D721Med (cell line): ENCODE measurements around the gene APOBR.

Experiments
- DNase-seq: peaks from one replicate; pipeline ENCODE4 v3.0.0; 2011; ENCODE audit warnings: low spot score; ENCODE audit not compliant: insufficient read length
- FAIRE-seq: peaks from 2 replicates; lab custom pipeline; 2011; peaks lifted over from hg19 to GRCh38; lab: Jason Lieb, UNC
- TF ChIP-seq, protein P1 (sequence below): IDR thresholded peaks from 2 replicates; pipeline ENCODE4 v1.5.1; 2012; ENCODE audit warnings: mild to moderate bottlenecking, control low read depth; ENCODE audit not compliant: insufficient read depth; ENCODE audit errors: missing control alignments

APOBR gene

GRCh38 chr16:28486266-28486665 lies 8.2 kb upstream of the APOBR start:
- DNase-seq: no peak
- TF ChIP-seq, protein P1, sequence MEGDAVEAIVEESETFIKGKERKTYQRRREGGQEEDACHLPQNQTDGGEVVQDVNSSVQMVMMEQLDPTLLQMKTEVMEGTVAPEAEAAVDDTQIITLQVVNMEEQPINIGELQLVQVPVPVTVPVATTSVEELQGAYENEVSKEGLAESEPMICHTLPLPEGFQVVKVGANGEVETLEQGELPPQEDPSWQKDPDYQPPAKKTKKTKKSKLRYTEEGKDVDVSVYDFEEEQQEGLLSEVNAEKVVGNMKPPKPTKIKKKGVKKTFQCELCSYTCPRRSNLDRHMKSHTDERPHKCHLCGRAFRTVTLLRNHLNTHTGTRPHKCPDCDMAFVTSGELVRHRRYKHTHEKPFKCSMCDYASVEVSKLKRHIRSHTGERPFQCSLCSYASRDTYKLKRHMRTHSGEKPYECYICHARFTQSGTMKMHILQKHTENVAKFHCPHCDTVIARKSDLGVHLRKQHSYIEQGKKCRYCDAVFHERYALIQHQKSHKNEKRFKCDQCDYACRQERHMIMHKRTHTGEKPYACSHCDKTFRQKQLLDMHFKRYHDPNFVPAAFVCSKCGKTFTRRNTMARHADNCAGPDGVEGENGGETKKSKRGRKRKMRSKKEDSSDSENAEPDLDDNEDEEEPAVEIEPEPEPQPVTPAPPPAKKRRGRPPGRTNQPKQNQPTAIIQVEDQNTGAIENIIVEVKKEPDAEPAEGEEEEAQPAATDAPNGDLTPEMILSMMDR: no peak
- no peak for FAIRE-seq

DNA sequence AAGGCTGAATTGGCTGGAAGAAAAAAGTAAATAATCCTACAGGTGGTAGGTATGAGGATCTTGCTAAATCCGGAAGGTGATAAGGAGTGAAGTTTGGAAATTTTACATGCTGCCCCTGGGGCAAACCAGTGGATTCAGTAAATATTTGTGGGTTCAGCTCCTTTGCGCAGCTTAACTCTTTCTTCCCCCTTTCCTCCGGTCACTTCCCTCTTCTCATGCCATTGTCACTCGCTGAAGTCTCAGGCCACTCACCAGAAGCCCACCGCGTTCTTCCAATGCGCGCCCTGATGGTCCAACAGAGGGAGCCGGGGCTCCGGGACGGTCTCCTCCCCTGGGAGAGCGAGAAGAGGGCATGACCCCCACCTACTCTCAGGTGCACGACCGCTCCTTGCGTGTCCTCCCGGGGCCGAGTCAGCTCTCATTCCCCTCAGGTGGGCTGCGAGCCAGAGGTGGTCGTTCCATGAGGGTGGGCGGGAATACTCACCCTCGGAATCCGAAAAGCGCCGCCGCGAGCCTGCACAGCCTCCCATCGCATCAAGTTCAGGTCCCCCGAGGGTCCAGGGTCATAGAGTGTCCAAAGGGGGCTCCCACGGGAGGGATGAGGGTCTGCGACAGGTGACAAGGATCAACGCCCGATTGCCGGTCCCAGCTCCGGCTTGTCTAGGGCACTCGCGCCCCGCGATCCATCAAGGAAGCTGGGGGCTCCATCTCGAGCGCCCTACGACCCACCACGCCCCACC lies 3.0 kb upstream of the APOBR start:
- TF ChIP-seq, protein P1: no peak
- FAIRE-seq: no peak
- no peak for DNase-seq

GRCh38 chr16:28491970-28492474 lies 2.4 kb upstream of the APOBR start, which contains the start of gene CLN3:
TSS of gene CLN3 (minus strand) at chr16:28492074. CDS start at chr16:28491759, 315 bp downstream.
- TF ChIP-seq, protein P1: no peak
- no peak for FAIRE-seq
- peak; percentile 95 for DNase-seq

DNA sequence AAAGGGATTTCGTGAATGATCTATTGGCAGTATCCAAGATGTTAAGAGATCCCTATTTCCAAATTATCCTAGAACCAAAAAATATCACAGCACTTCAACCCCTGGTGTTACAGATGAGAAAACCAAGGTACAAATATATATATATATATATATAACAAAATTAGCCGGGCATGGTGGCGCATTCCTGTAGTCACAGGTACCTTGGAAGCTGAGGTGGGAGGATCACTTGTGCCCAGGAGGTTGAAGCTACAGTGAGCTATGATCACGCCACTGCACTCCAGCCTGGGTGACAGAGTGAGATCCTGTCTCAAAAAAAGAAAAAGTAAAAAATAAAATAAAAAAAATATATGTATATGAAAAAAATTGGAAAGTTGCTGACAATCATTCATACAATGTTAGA lies 1.9 kb upstream of the APOBR start:
- TF ChIP-seq, protein P1: no peak
- no peak for DNase-seq
- no peak for FAIRE-seq

DNA sequence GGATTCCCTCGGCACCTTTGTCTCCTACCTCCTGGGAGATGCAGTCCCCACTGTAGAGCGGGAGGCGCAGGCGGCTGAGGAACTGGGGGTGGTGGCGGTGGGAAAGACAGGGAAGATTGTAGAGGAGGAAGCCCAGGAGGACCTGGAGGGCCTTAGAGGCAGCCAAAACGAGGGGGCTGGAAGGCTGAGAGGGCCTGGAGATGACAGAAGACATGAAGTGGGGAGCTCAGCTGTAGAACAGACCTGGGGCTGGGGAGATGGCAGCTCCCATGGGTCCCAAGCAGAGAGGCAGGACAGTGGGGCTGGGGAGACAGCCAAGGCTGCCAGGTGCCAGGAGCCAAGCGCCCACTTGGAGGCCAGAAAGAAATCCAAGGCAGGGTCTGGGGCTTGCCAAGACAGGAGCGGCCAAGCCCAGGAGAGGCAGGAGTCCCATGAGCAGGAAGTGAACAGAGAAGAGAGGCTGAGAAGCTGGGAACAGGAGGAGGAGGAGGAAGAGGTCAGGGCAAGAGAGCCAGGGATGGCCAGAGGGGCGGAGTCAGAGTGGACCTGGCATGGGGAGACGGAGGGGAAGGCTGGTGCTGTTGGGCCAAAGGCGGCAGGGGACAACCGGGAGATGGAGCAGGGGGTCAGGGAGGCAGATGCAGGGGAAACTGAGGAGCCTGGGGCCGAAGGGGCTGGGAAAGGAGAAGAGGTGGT lies 803 bp downstream of the APOBR start:
- TF ChIP-seq, protein P1: no peak
- FAIRE-seq: no peak
- DNase-seq: no peak

DNA sequence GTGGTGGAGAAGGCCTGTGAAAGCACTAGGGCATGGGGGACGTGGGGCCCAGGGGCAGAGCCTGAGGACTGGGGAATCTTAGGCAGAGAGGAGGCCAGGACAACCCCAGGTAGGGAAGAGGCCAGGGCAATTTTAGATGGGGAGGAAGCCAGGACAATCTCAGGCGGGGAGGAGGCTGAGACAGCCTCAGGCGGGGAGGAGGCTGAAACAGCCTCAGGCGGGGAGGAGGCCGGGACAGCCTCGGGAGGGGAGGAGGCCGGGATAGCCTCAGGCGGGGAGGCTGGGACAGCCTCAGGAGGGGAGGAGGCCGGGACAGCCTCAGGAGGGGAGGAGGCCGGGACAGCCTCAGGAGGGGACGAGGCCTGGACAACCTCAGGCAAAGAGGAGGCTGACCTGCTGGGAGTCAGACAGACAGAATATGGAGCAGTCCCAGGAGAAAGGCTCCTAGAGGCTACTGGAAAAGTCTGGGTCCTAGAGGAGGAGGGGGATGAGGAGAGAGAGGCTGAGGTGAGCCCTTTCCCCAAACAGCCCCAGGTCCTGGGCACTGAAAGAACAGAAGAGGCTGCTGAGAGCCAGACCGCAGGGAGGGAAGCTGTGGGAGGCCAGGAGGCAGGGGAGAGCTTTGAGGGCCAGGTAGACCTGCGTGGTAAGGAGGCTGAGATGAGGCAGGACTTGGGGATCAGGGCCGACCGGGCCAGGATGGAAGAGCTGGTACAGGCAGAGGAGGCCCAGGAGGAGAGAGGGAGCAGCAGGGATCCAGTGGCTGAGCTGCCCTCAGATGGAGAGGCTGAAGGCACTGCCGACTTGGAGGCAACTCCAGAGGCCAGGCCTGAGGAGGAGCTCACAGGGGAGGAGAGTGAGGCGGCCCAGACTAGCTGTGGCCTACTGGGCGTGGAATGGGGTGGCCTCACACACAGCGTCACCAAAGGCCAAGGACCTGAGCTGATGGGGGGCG lies 1.6 kb downstream of the APOBR start:
- DNase-seq: no peak
- no peak for FAIRE-seq
- TF ChIP-seq, protein P1: no peak
